ENCODE measurements around the gene GLRX5. TPM values are rescaled to one million over a fixed set of nuclear protein-coding genes. Genes with fewer than 3 reads are reported as not detected.

Gene GLRX5
- total and polyA plus RNA-seq, 2 experiments from 2014 or later = 91.4 to 130 TPM

- Histone ChIP-seq H3K27ac (ENCODE audit: low read depth) (no peak overlapping the region), H3F3A (replicated peaks; ENCODE audit: low read depth) (no peaks in the 10 kb centered on the region), H3K4me1 (ENCODE audit: insufficient read depth) (no peaks in the 10 kb centered on the region; the same call in 1 of the 2 replicates), H3K4me3 (no peak overlapping the region), H3K27me3 (ENCODE audit: insufficient read depth) (no peaks in the 10 kb centered on the region), H4K20me1 (replicated peaks; ENCODE audit: insufficient read depth) (no peaks in the 10 kb centered on the region), H3K9me2 (ENCODE audit: insufficient read depth) (no peaks in the 10 kb centered on the region), H3K79me2 (replicated peaks; ENCODE audit: insufficient read depth) (no peaks in the 10 kb centered on the region), H3K36me3 (ENCODE audit: insufficient read depth) (no peaks in the 10 kb centered on the region), H3K4me2 (no peak overlapping the region), H2AFZ (no peak overlapping the region)
- Mint-ChIP-seq H3K4me3 (no peak overlapping the region), H3K27ac (no peak overlapping the region), H3K4me1 (peaks cover 12% of the 10 kb centered on the region; the same call in 2 of the 3 replicates), H3K9me3 (no peaks in the 10 kb centered on the region), H3K27me3 (ENCODE audit: insufficient read depth, low read depth, poor library complexity) (peaks cover 3% of the 10 kb centered on the region), H3K36me3 (ENCODE audit: low read depth) (no peaks in the 10 kb centered on the region)
- DNase-seq (ENCODE audit: low spot score) (no peak), ATAC-seq (no peak)
- TF ChIP-seq ZNF331 (CRISPR knock-in tag; IDR thresholded peaks at IDR 0.05; ENCODE audit: low read depth) (no peak), EZH2phosphoT487 (IDR thresholded peaks at IDR 0.05; ENCODE audit: unreplicated experiment) (no peak), JUNB (IDR thresholded peaks at IDR 0.05; ENCODE audit: unreplicated experiment) (no peak), ZNF462 (CRISPR knock-in tag; IDR thresholded peaks at IDR 0.05) (no peak), ZNF114 (CRISPR knock-in tag; IDR thresholded peaks at IDR 0.05) (no peak), ETS1 (IDR thresholded peaks at IDR 0.05) (no peak), REST (IDR thresholded peaks at IDR 0.05; ENCODE audit: unreplicated experiment) (no peak), NANOG (IDR thresholded peaks at IDR 0.05; ENCODE audit: borderline replicate concordance) (no peak), CTCF (conservative IDR thresholded peaks at IDR 0.05; ENCODE audit: low read depth in 2 of 2) (no peak), STAT1 (IDR thresholded peaks at IDR 0.05; ENCODE audit: unreplicated experiment) (no peak), POLR2AphosphoS5 (IDR thresholded peaks at IDR 0.05; ENCODE audit: low read depth) (no peak)
These were observed 45.4 kb upstream of the GLRX5 start for GRCh38 chr14:95489214-95490137.
